ENCODE data around the gene CFAP77. TPM values are rescaled to one million over a fixed set of nuclear protein-coding genes. Genes with fewer than 3 reads are reported as not detected.

The CFAP77 gene
- total RNA-seq, 1 donor from 2014 or later = 0.36 TPM

DNA sequence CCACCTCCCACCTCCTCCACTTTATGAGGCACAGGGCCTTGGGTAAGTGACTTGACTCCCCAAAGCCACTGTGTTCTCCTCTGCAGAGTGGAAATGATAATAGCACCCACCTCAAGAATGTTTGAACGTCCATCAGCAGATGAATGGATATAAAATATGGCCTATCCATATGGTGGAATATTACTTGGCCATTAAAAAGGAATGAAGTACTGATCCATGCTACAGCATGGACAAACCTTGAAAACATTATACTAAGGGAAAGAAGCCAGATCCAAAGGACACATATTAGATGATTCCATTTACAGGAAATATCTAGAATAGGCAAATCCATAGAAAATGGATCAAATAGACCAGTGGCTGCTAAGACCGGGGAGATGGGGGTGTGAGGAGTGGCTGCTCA lies 50.2 kb downstream of the CFAP77 start:
- DNase-seq (ENCODE audit: low read depth) (no peak), FAIRE-seq (no peak)
- Histone ChIP-seq H2AFZ (ENCODE audit: low read depth, low read length) (no peak overlapping the region), H3K27ac (ENCODE audit: low read depth, low read length) (no peak overlapping the region), H3K36me3 (ENCODE audit: insufficient read depth, low read length) (no peaks in the 10 kb centered on the region), H3K4me1 (ENCODE audit: insufficient read depth, low read length) (no peaks in the 10 kb centered on the region), H3K9me3 (ENCODE audit: insufficient read depth, low read depth, low read length) (no peaks in the 10 kb centered on the region), H3K4me3 (ENCODE audit: insufficient read depth, low read depth, low read length) (no peak overlapping the region), H4K20me1 (ENCODE audit: insufficient read depth, low read length) (no peaks in the 10 kb centered on the region), H3K4me2 (ENCODE audit: low read length) (no peak overlapping the region), H3K27me3 (ENCODE audit: insufficient read depth, low read length) (peaks cover 6% of the 10 kb centered on the region), H3K9ac (ENCODE audit: low read length) (no peak overlapping the region), H3K79me2 (ENCODE audit: insufficient read depth, low read length) (no peaks in the 10 kb centered on the region)
- Mint-ChIP-seq H3K36me3 (ENCODE audit: low read depth, unreplicated experiment) (peaks cover 1% of the 10 kb centered on the region), H3K4me1 (ENCODE audit: low read depth, unreplicated experiment) (no peaks in the 10 kb centered on the region), H3K27me3 (ENCODE audit: low read depth, unreplicated experiment) (peaks cover 20% of the 10 kb centered on the region), H3K27ac (ENCODE audit: unreplicated experiment) (no peak overlapping the region), H3K9me3 (ENCODE audit: unreplicated experiment) (no peaks in the 10 kb centered on the region), H3K4me3 (ENCODE audit: unreplicated experiment) (no peak overlapping the region)
- TF ChIP-seq CTCF (IDR thresholded peaks at IDR 0.05; ENCODE audit: insufficient read depth, low read depth, low read length) (no peak), EZH2 (IDR thresholded peaks at IDR 0.05; ENCODE audit: insufficient read depth, low read length) (no peak)

DNA sequence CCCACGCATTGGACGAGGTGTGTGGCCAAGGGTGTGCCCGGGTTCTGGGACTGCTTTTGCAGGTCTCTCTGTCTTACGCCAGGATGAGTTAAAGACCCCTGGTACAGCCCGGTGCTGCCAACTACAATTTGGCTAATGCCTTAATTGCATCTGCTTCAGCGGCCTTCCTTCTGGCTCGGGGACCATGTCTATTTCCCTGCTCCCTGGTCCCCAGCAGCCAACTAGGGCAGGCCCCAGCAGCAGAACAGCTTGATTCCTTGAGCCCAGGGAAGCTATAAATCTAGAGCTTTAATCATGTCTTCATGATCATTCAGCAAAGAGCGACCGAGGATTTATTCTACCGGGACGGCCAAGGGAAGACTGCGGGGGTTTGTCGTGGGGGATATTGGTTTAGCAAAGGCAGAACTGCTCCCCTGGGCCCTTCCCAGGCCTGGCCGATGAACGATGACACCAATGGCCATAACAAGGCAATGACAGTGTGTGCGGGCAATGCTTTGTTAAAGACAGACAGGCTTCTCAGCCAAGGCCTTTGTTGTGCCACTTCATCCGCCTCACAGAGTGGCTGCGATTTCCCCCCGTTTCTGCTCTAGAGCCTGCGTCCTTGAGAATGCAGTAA lies 51.4 kb downstream of the CFAP77 start:
- Mint-ChIP-seq H3K4me3 (ENCODE audit: unreplicated experiment) (no peak overlapping the region), H3K27me3 (ENCODE audit: low read depth, unreplicated experiment) (peaks cover 17% of the 10 kb centered on the region), H3K9me3 (ENCODE audit: unreplicated experiment) (no peaks in the 10 kb centered on the region), H3K4me1 (ENCODE audit: low read depth, unreplicated experiment) (no peaks in the 10 kb centered on the region), H3K36me3 (ENCODE audit: low read depth, unreplicated experiment) (peaks cover 1% of the 10 kb centered on the region), H3K27ac (ENCODE audit: unreplicated experiment) (no peak overlapping the region)
- no peak overlapping the region for H2AFZ ChIP-seq (ENCODE audit: low read depth, low read length)
- H3K36me3 ChIP-seq (ENCODE audit: insufficient read depth, low read length) = no peaks in the 10 kb centered on the region
- peaks cover 12% of the 10 kb centered on the region for H3K27me3 ChIP-seq (ENCODE audit: insufficient read depth, low read length)
- H3K9me3 ChIP-seq (ENCODE audit: insufficient read depth, low read depth, low read length) = no peaks in the 10 kb centered on the region
- no peaks in the 10 kb centered on the region for H4K20me1 ChIP-seq (ENCODE audit: insufficient read depth, low read length)
- H3K4me3 ChIP-seq (ENCODE audit: insufficient read depth, low read depth, low read length) = no peak overlapping the region
- no peaks in the 10 kb centered on the region for H3K79me2 ChIP-seq (ENCODE audit: insufficient read depth, low read length)
- H3K9ac ChIP-seq (ENCODE audit: low read length) = no peak overlapping the region
- TF ChIP-seq EZH2 (IDR thresholded peaks at IDR 0.05; ENCODE audit: insufficient read depth, low read length) (no peak), CTCF (IDR thresholded peaks at IDR 0.05; ENCODE audit: insufficient read depth, low read depth, low read length) (no peak)
- no peak for FAIRE-seq
- DNase-seq (ENCODE audit: low read depth) = no peak
- no peaks in the 10 kb centered on the region for H3K4me1 ChIP-seq (ENCODE audit: insufficient read depth, low read length)
- H3K4me2 ChIP-seq (ENCODE audit: low read length) = no peak overlapping the region
- no peak overlapping the region for H3K27ac ChIP-seq (ENCODE audit: low read depth, low read length)

DNA sequence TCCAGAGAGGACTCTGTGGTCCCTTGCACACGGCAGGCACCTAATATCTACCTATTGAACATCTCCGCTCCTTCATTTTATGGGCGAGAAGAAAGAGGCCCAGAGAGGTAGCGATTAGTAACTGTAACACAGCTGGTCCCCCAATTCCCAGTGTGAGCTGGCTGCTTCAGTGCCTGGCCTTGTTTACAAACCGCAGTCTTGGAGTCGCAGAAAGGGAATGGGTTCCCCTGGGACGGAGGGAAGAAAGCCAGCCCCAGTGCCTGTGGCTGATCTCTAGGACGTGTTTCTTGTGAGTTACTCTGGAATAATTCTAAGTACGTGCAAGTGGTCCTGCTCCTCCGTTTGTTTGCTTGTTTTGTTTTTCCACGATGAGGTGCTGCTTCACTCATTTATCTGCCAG lies 52.0 kb downstream of the CFAP77 start:
- FAIRE-seq = no peak

More for the DNA sequence above, 52.0 kb downstream of the CFAP77 start:
- no peaks in the 10 kb centered on the region for H3K4me1 ChIP-seq (ENCODE audit: insufficient read depth, low read length)
- H3K79me2 ChIP-seq (ENCODE audit: insufficient read depth, low read length) = no peaks in the 10 kb centered on the region
- no peak for DNase-seq (ENCODE audit: low read depth)
- H2AFZ ChIP-seq (ENCODE audit: low read depth, low read length) = no peak overlapping the region
- no peaks in the 10 kb centered on the region for H3K36me3 ChIP-seq (ENCODE audit: insufficient read depth, low read length)
- H3K27me3 ChIP-seq (ENCODE audit: insufficient read depth, low read length) = peaks cover 12% of the 10 kb centered on the region
- peaks cover 17% of the 10 kb centered on the region for H3K27me3 Mint-ChIP-seq (ENCODE audit: low read depth, unreplicated experiment)
- H3K27ac ChIP-seq (ENCODE audit: low read depth, low read length) = no peak overlapping the region
- TF ChIP-seq CTCF (IDR thresholded peaks at IDR 0.05; ENCODE audit: insufficient read depth, low read depth, low read length) (no peak), EZH2 (IDR thresholded peaks at IDR 0.05; ENCODE audit: insufficient read depth, low read length) (no peak)
- no peaks in the 10 kb centered on the region for H3K9me3 Mint-ChIP-seq (ENCODE audit: unreplicated experiment)
- no peaks in the 10 kb centered on the region for H3K36me3 Mint-ChIP-seq (ENCODE audit: low read depth, unreplicated experiment)
- H3K4me1 Mint-ChIP-seq (ENCODE audit: low read depth, unreplicated experiment) = no peaks in the 10 kb centered on the region
- no peaks in the 10 kb centered on the region for H4K20me1 ChIP-seq (ENCODE audit: insufficient read depth, low read length)
- H3K4me2 ChIP-seq (ENCODE audit: low read length) = no peak overlapping the region
- H3K4me3 ChIP-seq (ENCODE audit: insufficient read depth, low read depth, low read length) = no peak overlapping the region
- H3K9me3 ChIP-seq (ENCODE audit: insufficient read depth, low read depth, low read length) = no peaks in the 10 kb centered on the region
- no peak overlapping the region for H3K9ac ChIP-seq (ENCODE audit: low read length)
- no peak overlapping the region for H3K27ac Mint-ChIP-seq (ENCODE audit: unreplicated experiment)
- H3K4me3 Mint-ChIP-seq (ENCODE audit: unreplicated experiment) = no peak overlapping the region
